Lower leg skin (tissue), 3 donors: ENCODE measurements around the gene IDE.

Source experiments
- POLR2A ChIP-seq, 2 donors: fragments of 450-650 bp; IDR thresholded peaks; one replicate each; pipeline ENCODE4 v1.6.1; 2016 to 2017; ENCODE audit warnings: antibody characterized with exemption in 2 of 2, mild to moderate bottlenecking in 1 of 2, moderate library complexity in 1 of 2
- TF ChIP-seq, protein P1 (sequence below), 3 donors: fragments of 450-650 bp; IDR thresholded peaks; one replicate each; pipeline ENCODE4 v1.5.1; 2016; ENCODE audit warnings: antibody characterized with exemption in 3 of 3, mild to moderate bottlenecking in 3 of 3, moderate library complexity in 2 of 3

DNA sequence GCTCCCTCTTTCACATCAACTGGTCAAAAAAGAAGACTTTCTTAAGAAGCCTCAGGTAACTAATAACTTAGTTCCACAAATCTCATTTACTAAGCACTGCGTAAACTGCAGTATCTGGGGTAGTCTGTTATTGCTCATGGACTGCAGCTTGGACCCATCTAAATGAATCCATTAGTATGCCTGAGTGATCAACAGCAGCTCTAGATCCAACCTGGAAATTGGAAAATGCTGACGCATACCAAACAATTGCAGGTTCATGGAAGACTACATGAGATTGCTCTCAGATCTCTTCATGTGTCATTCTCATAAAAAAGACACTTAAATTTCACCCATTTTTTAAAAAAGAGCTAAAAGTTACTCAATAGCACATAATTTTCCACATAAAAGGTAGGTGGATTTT, 121.6 kb downstream of the IDE start:
- TF ChIP-seq, protein P1, sequence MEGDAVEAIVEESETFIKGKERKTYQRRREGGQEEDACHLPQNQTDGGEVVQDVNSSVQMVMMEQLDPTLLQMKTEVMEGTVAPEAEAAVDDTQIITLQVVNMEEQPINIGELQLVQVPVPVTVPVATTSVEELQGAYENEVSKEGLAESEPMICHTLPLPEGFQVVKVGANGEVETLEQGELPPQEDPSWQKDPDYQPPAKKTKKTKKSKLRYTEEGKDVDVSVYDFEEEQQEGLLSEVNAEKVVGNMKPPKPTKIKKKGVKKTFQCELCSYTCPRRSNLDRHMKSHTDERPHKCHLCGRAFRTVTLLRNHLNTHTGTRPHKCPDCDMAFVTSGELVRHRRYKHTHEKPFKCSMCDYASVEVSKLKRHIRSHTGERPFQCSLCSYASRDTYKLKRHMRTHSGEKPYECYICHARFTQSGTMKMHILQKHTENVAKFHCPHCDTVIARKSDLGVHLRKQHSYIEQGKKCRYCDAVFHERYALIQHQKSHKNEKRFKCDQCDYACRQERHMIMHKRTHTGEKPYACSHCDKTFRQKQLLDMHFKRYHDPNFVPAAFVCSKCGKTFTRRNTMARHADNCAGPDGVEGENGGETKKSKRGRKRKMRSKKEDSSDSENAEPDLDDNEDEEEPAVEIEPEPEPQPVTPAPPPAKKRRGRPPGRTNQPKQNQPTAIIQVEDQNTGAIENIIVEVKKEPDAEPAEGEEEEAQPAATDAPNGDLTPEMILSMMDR (IDR thresholded peaks at IDR 0.05) = no peak
- TF ChIP-seq POLR2A (IDR thresholded peaks at IDR 0.05) = no peak
